ENCODE results near the gene CYP4F12.

DNA sequence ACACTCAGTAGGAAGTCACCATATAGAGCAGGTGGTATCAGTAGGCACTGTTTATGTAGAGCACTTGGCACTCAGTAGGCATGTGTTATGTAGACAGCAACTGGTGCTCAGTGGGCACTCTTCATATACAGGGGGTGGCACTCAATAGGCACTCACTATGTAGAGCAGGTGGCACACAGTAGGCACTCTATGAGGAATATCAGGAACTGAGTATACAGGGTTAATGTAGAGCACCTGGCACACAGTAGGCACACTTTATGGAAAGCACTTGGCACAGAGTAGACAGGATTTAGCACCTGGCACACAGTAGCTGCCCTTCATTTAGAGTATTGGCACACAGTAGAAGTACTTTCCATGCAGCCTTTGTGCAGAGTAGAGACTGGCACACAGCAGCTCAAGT is 33.3 kb upstream of the CYP4F12 start:
- TF ChIP-seq, protein P1, sequence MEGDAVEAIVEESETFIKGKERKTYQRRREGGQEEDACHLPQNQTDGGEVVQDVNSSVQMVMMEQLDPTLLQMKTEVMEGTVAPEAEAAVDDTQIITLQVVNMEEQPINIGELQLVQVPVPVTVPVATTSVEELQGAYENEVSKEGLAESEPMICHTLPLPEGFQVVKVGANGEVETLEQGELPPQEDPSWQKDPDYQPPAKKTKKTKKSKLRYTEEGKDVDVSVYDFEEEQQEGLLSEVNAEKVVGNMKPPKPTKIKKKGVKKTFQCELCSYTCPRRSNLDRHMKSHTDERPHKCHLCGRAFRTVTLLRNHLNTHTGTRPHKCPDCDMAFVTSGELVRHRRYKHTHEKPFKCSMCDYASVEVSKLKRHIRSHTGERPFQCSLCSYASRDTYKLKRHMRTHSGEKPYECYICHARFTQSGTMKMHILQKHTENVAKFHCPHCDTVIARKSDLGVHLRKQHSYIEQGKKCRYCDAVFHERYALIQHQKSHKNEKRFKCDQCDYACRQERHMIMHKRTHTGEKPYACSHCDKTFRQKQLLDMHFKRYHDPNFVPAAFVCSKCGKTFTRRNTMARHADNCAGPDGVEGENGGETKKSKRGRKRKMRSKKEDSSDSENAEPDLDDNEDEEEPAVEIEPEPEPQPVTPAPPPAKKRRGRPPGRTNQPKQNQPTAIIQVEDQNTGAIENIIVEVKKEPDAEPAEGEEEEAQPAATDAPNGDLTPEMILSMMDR (IDR thresholded peaks at IDR 0.05 in 4 of 5, conservative IDR thresholded peaks at IDR 0.05 in 1 of 5), result no peak
- no peak for TF ChIP-seq POLR2A (IDR thresholded peaks at IDR 0.05)

Measured in gastrocnemius medialis (tissue), 4 donors.